HepG2 (cell line): ENCODE measurements around the gene CNTN5. TPM values are rescaled to one million over a fixed set of nuclear protein-coding genes. Genes with fewer than 3 reads are reported as not detected.

Experiments used
- CCAR2 ChIP-seq: fragments of 200-400 bp; formaldehyde crosslinking; optimal IDR thresholded peaks from 2 replicates; pipeline ENCODE3; 2018; ENCODE audit warnings: low read depth, mild to moderate bottlenecking, low read length, moderate library complexity
- CHD2 ChIP-seq: IDR thresholded peaks from 2 replicates; pipeline ENCODE4 v1.6.1; 2011; ENCODE audit warnings: low read depth, low read length, improper control_type of control experiment
- ERF ChIP-seq: IDR thresholded peaks from 2 replicates; pipeline ENCODE4 v1.6.1; 2018; ENCODE audit warnings: missing biosample characterization, missing genetic modification reagents
- GABPB1 ChIP-seq: IDR thresholded peaks from 2 replicates; pipeline ENCODE4 v1.6.1; 2016; ENCODE audit warnings: mild to moderate bottlenecking, missing genetic modification reagents, moderate library complexity, missing compliant biosample characterization
- GPN1 ChIP-seq: sonication (generic); formaldehyde crosslinking; IDR thresholded peaks from 2 replicates; pipeline ENCODE4 v1.5.1; 2020; ENCODE audit warnings: missing genetic modification reagents, borderline replicate concordance
- KAT7 ChIP-seq: IDR thresholded peaks from 2 replicates; pipeline ENCODE4 v1.6.1; 2018; ENCODE audit warnings: borderline replicate concordance, missing compliant biosample characterization
- KDM5B ChIP-seq: sonication (generic); formaldehyde crosslinking; IDR thresholded peaks from 2 replicates; pipeline ENCODE4 v1.4.0; 2020; ENCODE audit warnings: missing genetic modification reagents, mild to moderate bottlenecking, borderline replicate concordance
- NFYB ChIP-seq: sonication (generic); formaldehyde crosslinking; IDR thresholded peaks from 2 replicates; pipeline ENCODE4 v1.4.0; 2020; ENCODE audit warnings: missing genetic modification reagents
- RAD51 ChIP-seq: fragments of 450-650 bp; IDR thresholded peaks from 2 replicates; pipeline ENCODE4 v1.6.1; 2016; ENCODE audit warnings: borderline replicate concordance
- RBAK ChIP-seq: sonication (generic); formaldehyde crosslinking; IDR thresholded peaks from 2 replicates; pipeline ENCODE4 v1.5.1; 2020; ENCODE audit warnings: mild to moderate bottlenecking, missing genetic modification reagents
- RBM39 ChIP-seq: fragments of 200-400 bp; formaldehyde crosslinking; IDR thresholded peaks from one replicate; pipeline ENCODE4 v1.6.1; 2018; ENCODE audit warnings: antibody characterized with exemption, mild to moderate bottlenecking, low read depth, low read length; ENCODE audit not compliant: poor library complexity, severe bottlenecking
- RFXANK ChIP-seq: IDR thresholded peaks from 2 replicates; pipeline ENCODE4 v1.6.1; 2016
- RNF2 ChIP-seq: fragments of 450-650 bp; conservative IDR thresholded peaks from 2 replicates; pipeline ENCODE4 v1.6.1; 2016; ENCODE audit warnings: low read depth
- SIX1 ChIP-seq: sonication (generic); formaldehyde crosslinking; IDR thresholded peaks from 2 replicates; pipeline ENCODE4 v1.4.0; 2020; ENCODE audit warnings: missing genetic modification reagents, borderline replicate concordance
- THAP11 ChIP-seq: IDR thresholded peaks from 2 replicates; pipeline ENCODE4 v1.6.1; 2016; ENCODE audit warnings: missing biosample characterization, missing genetic modification reagents
- ZFP36L1 ChIP-seq: sonication (generic); formaldehyde crosslinking; IDR thresholded peaks from 2 replicates; pipeline ENCODE4 v1.8.0; 2022; ENCODE audit warnings: mild to moderate bottlenecking, missing genetic modification reagents, moderate library complexity
- ZMAT3 ChIP-seq: sonication (generic); formaldehyde crosslinking; conservative IDR thresholded peaks from 2 replicates; pipeline ENCODE4 v1.7.0; 2021; ENCODE audit warnings: missing genetic modification reagents
- ZNF296 ChIP-seq: sonication (generic); formaldehyde crosslinking; conservative IDR thresholded peaks from 2 replicates; pipeline ENCODE4 v1.5.0; 2020; ENCODE audit warnings: mild to moderate bottlenecking, missing genetic modification reagents
- ZNF30 ChIP-seq: sonication (generic); formaldehyde crosslinking; IDR thresholded peaks from 2 replicates; pipeline ENCODE4 v1.5.0; 2020; ENCODE audit warnings: mild to moderate bottlenecking, missing genetic modification reagents
- ZNF350 ChIP-seq: sonication (generic); formaldehyde crosslinking; IDR thresholded peaks from 2 replicates; pipeline ENCODE4 v1.4.0; 2020; ENCODE audit warnings: mild to moderate bottlenecking, low read depth, missing genetic modification reagents, borderline replicate concordance
- ZNF552 ChIP-seq: sonication (generic); formaldehyde crosslinking; IDR thresholded peaks from 2 replicates; pipeline ENCODE4 v1.9.0; 2022; ENCODE audit warnings: missing genetic modification reagents, mild to moderate bottlenecking, borderline replicate concordance
- ZNF652 ChIP-seq: IDR thresholded peaks from 2 replicates; pipeline ENCODE4 v1.6.1; 2016; ENCODE audit warnings: low read depth, borderline replicate concordance
- ZNF672 ChIP-seq: sonication (generic); formaldehyde crosslinking; IDR thresholded peaks from 2 replicates; pipeline ENCODE4 v1.8.1; 2022; ENCODE audit warnings: missing genetic modification reagents
- ZNF777 ChIP-seq: sonication (generic); formaldehyde crosslinking; IDR thresholded peaks from 2 replicates; pipeline ENCODE4 v1.4.0; 2020; ENCODE audit warnings: missing genetic modification reagents
- ZNF790 ChIP-seq: sonication (generic); formaldehyde crosslinking; IDR thresholded peaks from 2 replicates; pipeline ENCODE4 v1.8.0; 2022; ENCODE audit warnings: missing genetic modification reagents, mild to moderate bottlenecking, borderline replicate concordance
- ZNF792 ChIP-seq: IDR thresholded peaks from 2 replicates; pipeline ENCODE4 v1.6.1; 2016
- ZNF841 ChIP-seq: sonication (generic); formaldehyde crosslinking; IDR thresholded peaks from 2 replicates; pipeline ENCODE4 v1.8.1; 2023; ENCODE audit warnings: missing genetic modification reagents, borderline replicate concordance
- ZSCAN21 ChIP-seq: sonication (generic); formaldehyde crosslinking; IDR thresholded peaks from 2 replicates; pipeline ENCODE4 v1.8.0; 2022; ENCODE audit warnings: mild to moderate bottlenecking, missing genetic modification reagents, moderate library complexity, borderline replicate concordance
- ZSCAN22 ChIP-seq: sonication (generic); formaldehyde crosslinking; IDR thresholded peaks from 2 replicates; pipeline ENCODE4 v1.4.0; 2020; ENCODE audit warnings: mild to moderate bottlenecking, missing genetic modification reagents
- polyA plus RNA-seq, 8 experiments: library from polyadenylated mRNA; depleted of rRNA in 3 of 8; stranded (reverse) in 7 of 8; unstranded in 1 of 8; fragments of >200 nt; fragmentation: Illumina TruSeq in 4 of 8; extraction: Trizol in 4 of 8; gene quantifications; 2 replicates each; pipeline versions ENCODE4 v1.2.1 to v1.2.3, GENCODE V29; 2011 to 2016; ENCODE audit warnings: low read depth in 4 of 8, missing spikeins in 1 of 8, mixed read lengths in 1 of 8; ENCODE audit not compliant: insufficient read depth in 1 of 8
- total RNA-seq, 5 experiments: library from RNA; depleted of rRNA; stranded (reverse); fragments of >200 nt; fragmentation: Illumina TruSeq; extraction: Trizol; gene quantifications; 2 replicates each; pipeline ENCODE4 v1.2.3, GENCODE V29; 2016; ENCODE audit warnings: low read depth in 1 of 5
- TF ChIP-seq, protein P1 (sequence below): sonication (generic); formaldehyde crosslinking; IDR thresholded peaks from 2 replicates; pipeline ENCODE4 v1.5.0; 2020; ENCODE audit warnings: mild to moderate bottlenecking, missing genetic modification reagents, moderate library complexity
- TF ChIP-seq, protein P2 (sequence below): sonication (generic); formaldehyde crosslinking; IDR thresholded peaks from 2 replicates; pipeline ENCODE4 v1.9.0; 2022; ENCODE audit warnings: missing genetic modification reagents, mild to moderate bottlenecking, borderline replicate concordance

The CNTN5 gene
- total and polyA plus RNA-seq, 2 of the 13 experiments (the other 11 are each of a cell fraction or from before 2014, with no cell fraction given): not detected

DNA sequence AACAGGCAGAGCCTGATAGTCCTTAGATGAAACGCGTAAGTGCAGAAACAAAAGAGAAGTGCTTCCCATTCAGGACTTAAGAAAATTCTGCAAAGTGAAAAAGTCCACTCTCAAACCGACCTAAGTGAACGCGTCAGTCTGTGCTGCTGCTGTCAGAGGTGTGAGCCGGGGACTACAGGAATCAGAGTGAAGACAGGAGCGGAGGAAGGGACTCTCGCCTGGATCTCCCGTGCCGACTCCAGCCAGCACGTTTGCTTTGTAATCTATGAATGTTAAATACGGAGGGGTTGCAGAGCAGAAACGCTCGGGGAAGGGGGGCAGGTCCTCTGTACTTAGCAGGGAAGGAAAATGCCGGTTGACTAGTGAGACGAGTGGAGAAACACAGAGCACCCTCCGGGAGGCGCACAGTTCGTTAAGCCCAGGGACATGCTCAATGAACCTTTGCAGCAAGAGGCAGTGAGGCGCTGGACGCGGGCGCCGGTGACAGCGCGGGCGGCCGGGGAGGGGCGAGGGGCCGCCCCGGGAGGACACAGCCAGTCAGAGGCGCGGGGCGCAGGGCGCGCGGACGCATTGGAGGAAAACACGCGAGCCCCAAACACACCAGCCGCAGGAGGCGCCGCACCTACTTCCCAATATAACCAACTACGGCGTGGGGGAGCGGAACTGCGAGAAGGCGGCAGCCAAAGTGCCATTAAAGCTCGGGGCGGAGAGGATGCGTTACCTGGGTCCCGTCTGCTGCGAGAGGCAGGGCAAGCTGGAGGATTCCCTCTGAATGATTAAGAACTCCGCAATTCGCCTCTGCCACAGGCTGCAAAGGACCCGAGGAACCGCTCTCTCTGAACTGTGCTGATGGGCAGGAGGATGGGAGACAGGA is at the start of gene CNTN5 (continued):
- no peak for TF ChIP-seq ZFP36L1 (CRISPR knock-in tag)
- TF ChIP-seq NFYB (CRISPR knock-in tag): peak; percentile 56
- TF ChIP-seq ZSCAN21: no peak
- no peak for TF ChIP-seq RNF2
- TF ChIP-seq RFXANK (CRISPR knock-in tag): no peak
- TF ChIP-seq SIX1: no peak
- TF ChIP-seq, protein P1, sequence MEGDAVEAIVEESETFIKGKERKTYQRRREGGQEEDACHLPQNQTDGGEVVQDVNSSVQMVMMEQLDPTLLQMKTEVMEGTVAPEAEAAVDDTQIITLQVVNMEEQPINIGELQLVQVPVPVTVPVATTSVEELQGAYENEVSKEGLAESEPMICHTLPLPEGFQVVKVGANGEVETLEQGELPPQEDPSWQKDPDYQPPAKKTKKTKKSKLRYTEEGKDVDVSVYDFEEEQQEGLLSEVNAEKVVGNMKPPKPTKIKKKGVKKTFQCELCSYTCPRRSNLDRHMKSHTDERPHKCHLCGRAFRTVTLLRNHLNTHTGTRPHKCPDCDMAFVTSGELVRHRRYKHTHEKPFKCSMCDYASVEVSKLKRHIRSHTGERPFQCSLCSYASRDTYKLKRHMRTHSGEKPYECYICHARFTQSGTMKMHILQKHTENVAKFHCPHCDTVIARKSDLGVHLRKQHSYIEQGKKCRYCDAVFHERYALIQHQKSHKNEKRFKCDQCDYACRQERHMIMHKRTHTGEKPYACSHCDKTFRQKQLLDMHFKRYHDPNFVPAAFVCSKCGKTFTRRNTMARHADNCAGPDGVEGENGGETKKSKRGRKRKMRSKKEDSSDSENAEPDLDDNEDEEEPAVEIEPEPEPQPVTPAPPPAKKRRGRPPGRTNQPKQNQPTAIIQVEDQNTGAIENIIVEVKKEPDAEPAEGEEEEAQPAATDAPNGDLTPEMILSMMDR (CRISPR knock-in tag): peak; percentile 32
- no peak for TF ChIP-seq ZSCAN22 (CRISPR knock-in tag)
- TF ChIP-seq RBM39: peak; percentile 31
- TF ChIP-seq ZMAT3 (CRISPR knock-in tag): no peak
- TF ChIP-seq KDM5B: peak; percentile 30; the same call in 1 of the 2 replicates
- TF ChIP-seq ZNF792 (CRISPR knock-in tag): no peak
- no peak for TF ChIP-seq ZNF350 (CRISPR knock-in tag)
- TF ChIP-seq CCAR2: no peak
- TF ChIP-seq KAT7 (CRISPR knock-in tag): no peak
- no peak for TF ChIP-seq ZNF30 (CRISPR knock-in tag)
- TF ChIP-seq RBAK (CRISPR knock-in tag): peak; percentile 91
- TF ChIP-seq GPN1 (CRISPR knock-in tag): no peak
- no peak for TF ChIP-seq RAD51
- TF ChIP-seq ZNF841 (CRISPR knock-in tag): no peak
- no peak for TF ChIP-seq CHD2
- no peak for TF ChIP-seq ZNF777 (CRISPR knock-in tag)
- no peak for TF ChIP-seq ZNF552 (CRISPR knock-in tag)
- TF ChIP-seq ZNF790 (CRISPR knock-in tag): no peak
- TF ChIP-seq, protein P2, sequence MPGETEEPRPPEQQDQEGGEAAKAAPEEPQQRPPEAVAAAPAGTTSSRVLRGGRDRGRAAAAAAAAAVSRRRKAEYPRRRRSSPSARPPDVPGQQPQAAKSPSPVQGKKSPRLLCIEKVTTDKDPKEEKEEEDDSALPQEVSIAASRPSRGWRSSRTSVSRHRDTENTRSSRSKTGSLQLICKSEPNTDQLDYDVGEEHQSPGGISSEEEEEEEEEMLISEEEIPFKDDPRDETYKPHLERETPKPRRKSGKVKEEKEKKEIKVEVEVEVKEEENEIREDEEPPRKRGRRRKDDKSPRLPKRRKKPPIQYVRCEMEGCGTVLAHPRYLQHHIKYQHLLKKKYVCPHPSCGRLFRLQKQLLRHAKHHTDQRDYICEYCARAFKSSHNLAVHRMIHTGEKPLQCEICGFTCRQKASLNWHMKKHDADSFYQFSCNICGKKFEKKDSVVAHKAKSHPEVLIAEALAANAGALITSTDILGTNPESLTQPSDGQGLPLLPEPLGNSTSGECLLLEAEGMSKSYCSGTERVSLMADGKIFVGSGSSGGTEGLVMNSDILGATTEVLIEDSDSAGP: 0 out of 2 replicates have a peak, but pooled peaks have one; percentile 14
- no peak for TF ChIP-seq ZNF296 (CRISPR knock-in tag)
- peak; percentile 59; the same call in 1 of the 2 replicates for TF ChIP-seq GABPB1 (CRISPR knock-in tag)
- TF ChIP-seq ZNF652 (CRISPR knock-in tag): no peak
- TF ChIP-seq ZNF672: no peak
- no peak for TF ChIP-seq THAP11 (CRISPR knock-in tag)
- TF ChIP-seq ERF (CRISPR knock-in tag): no peak
